Activated T-helper 1 cell treated with anti-CD3 and anti-CD28 coated beads, Interleukin-12 subunit alpha, Interleukin-12 subunit beta, Interleukin-2, Interleukin-4 antibody, amounts not matched to agents 30 ng/mL and 10 ng/mL and 1 ng/mL, durations not matched to agents 14 hours and 24 hours and 36 hours (primary cell): ENCODE data around the gene TMEM92. TPM values are rescaled to one million over a fixed set of nuclear protein-coding genes. Genes with fewer than 3 reads are reported as not detected.
A peak's percentile ranks its signal among the peaks of the same experiment; 100 is the strongest.
"Not testable (repeated sequence)": the region's sequence is repeated elsewhere in the genome, so short reads cannot be mapped to it uniquely, and the experiment has no call there.

Experiments
- DNase-seq: peaks from one replicate; pipeline ENCODE4 v3.0.0; 2021; ENCODE audit warnings: low spot score
- H3K27ac Mint-ChIP-seq: one replicate; pipeline ENCODE4 v1.8.0; 2021; ENCODE audit warnings: mild to moderate bottlenecking, mixed read lengths
- H3K27me3 Mint-ChIP-seq: one replicate; pipeline ENCODE4 v1.8.0; 2022; ENCODE audit warnings: mild to moderate bottlenecking, moderate library complexity, mixed read lengths; ENCODE audit not compliant: insufficient read depth
- H3K36me3 Mint-ChIP-seq: one replicate; pipeline ENCODE4 v1.8.0; 2021; ENCODE audit warnings: low read depth, mixed read lengths
- H3K4me1 Mint-ChIP-seq: one replicate; pipeline ENCODE4 v1.8.0; 2021; ENCODE audit warnings: low read depth, mixed read lengths
- H3K4me3 Mint-ChIP-seq: one replicate; pipeline ENCODE4 v1.8.0; 2021; ENCODE audit warnings: mild to moderate bottlenecking, moderate library complexity, mixed read lengths
- H3K9me3 Mint-ChIP-seq: one replicate; pipeline ENCODE4 v1.8.0; 2021; ENCODE audit warnings: mixed read lengths
- intact Hi-C: fragments of 100-400 bp; cut with micrococcal nuclease; formaldehyde crosslinking; loops from one replicate; pipeline ENCODE4 v1.15.1; 2024
- total RNA-seq: library from RNA; stranded (reverse); gene quantifications from 2 replicates; pipeline ENCODE4 v1.2.3, GENCODE V29; 2022

TMEM92 gene
- total RNA-seq, 1 donor from 2014 or later, result 0.21 TPM

GRCh38 chr17:50285941-50286340 is 11.7 kb downstream of the TMEM92 start:
- Mint-ChIP-seq H3K27me3 (peaks cover 4% of the 10 kb centered on the region), H3K4me3 (no peak overlapping the region), H3K9me3 (peaks cover 12% of the 10 kb centered on the region), H3K4me1 (peaks cover 52% of the 10 kb centered on the region), H3K36me3 (peaks cover 14% of the 10 kb centered on the region), H3K27ac (no peak overlapping the region)
- DNase-seq, result no peak
- intact Hi-C loops, result no loop called here

GRCh38 chr17:50287302-50287701 is 13.0 kb downstream of the TMEM92 start:
- Mint-ChIP-seq H3K9me3 (peaks cover 12% of the 10 kb centered on the region), H3K4me1 (peaks cover 49% of the 10 kb centered on the region)
- H3K27me3 Mint-ChIP-seq, H3K27ac Mint-ChIP-seq, DNase-seq, H3K4me3 Mint-ChIP-seq, intact Hi-C loops, H3K36me3 Mint-ChIP-seq: not testable (repeated sequence)

- H3K9me3 Mint-ChIP-seq, result peaks cover 6% of the 10 kb centered on the region
- DNase-seq, result no peak
- peaks cover 3% of the 10 kb centered on the region for H3K36me3 Mint-ChIP-seq
- peak overlapping the region; percentile 51 for H3K27ac Mint-ChIP-seq
- peaks cover 45% of the 10 kb centered on the region for H3K4me1 Mint-ChIP-seq
- peak overlapping the region; percentile 48 for H3K4me3 Mint-ChIP-seq
- intact Hi-C loops, result no loop called here
- H3K27me3 Mint-ChIP-seq, result peaks cover 4% of the 10 kb centered on the region
Observed at GRCh38 chr17:50288306-50288705, 14.0 kb downstream of the TMEM92 start.

GRCh38 chr17:50289278-50289677 is 15.0 kb downstream of the TMEM92 start:
- peak overlapping the region; percentile 48 for H3K4me3 Mint-ChIP-seq
- no peak for DNase-seq
- H3K27me3 Mint-ChIP-seq, result no peaks in the 10 kb centered on the region
- no peaks in the 10 kb centered on the region for H3K36me3 Mint-ChIP-seq
- intact Hi-C loops, result no loop called here
- peaks cover 36% of the 10 kb centered on the region for H3K4me1 Mint-ChIP-seq
- H3K27ac Mint-ChIP-seq, result peak overlapping the region; percentile 8
- H3K9me3 Mint-ChIP-seq, result no peaks in the 10 kb centered on the region

GRCh38 chr17:50289991-50290702 is 15.9 kb downstream of the TMEM92 start:
- H3K4me1 Mint-ChIP-seq, result peaks cover 32% of the 10 kb centered on the region

GRCh38 chr17:50290933-50291332 is 16.7 kb downstream of the TMEM92 start:
- Mint-ChIP-seq H3K27ac (peak overlapping the region; percentile 71), H3K36me3 (no peaks in the 10 kb centered on the region), H3K9me3 (no peaks in the 10 kb centered on the region), H3K4me3 (no peak overlapping the region), H3K4me1 (peaks cover 32% of the 10 kb centered on the region), H3K27me3 (no peaks in the 10 kb centered on the region)
- no peak for DNase-seq
- intact Hi-C loops, result loop anchor here (2.0 kb wide), 1 partner anchor 16 kb away; the partner anchor contains the start of gene TMEM92

More at GRCh38 chr17:50289991-50290702, 15.9 kb downstream of the TMEM92 start:
- intact Hi-C loops, result loop anchor here (2.0 kb wide), 1 partner anchor 15 kb away; the partner anchor contains the start of gene TMEM92
- Mint-ChIP-seq H3K27ac (peak overlapping the region; percentile 83), H3K9me3 (no peaks in the 10 kb centered on the region), H3K36me3 (no peaks in the 10 kb centered on the region), H3K4me3 (peak overlapping the region; percentile 48), H3K27me3 (no peaks in the 10 kb centered on the region)
- peak; percentile 15 for DNase-seq

GRCh38 chr17:50292465-50292864 is 18.2 kb downstream of the TMEM92 start:
- H3K9me3 Mint-ChIP-seq, result no peaks in the 10 kb centered on the region
- DNase-seq, result no peak
- H3K4me3 Mint-ChIP-seq, result no peak overlapping the region
- peaks cover 32% of the 10 kb centered on the region for H3K4me1 Mint-ChIP-seq
- no peaks in the 10 kb centered on the region for H3K36me3 Mint-ChIP-seq
- H3K27ac Mint-ChIP-seq, result no peak overlapping the region
- H3K27me3 Mint-ChIP-seq, result peaks cover 2% of the 10 kb centered on the region
- intact Hi-C loops, result no loop called here

GRCh38 chr17:50295021-50295420 is 20.8 kb downstream of the TMEM92 start:
- Mint-ChIP-seq H3K27me3 (peaks cover 3% of the 10 kb centered on the region), H3K4me1 (peaks cover 16% of the 10 kb centered on the region), H3K27ac (no peak overlapping the region), H3K36me3 (no peaks in the 10 kb centered on the region), H3K9me3 (no peaks in the 10 kb centered on the region), H3K4me3 (no peak overlapping the region)
- intact Hi-C loops, result no loop called here
- DNase-seq, result no peak

- Mint-ChIP-seq H3K27ac (no peak overlapping the region), H3K27me3 (peaks cover 3% of the 10 kb centered on the region), H3K36me3 (no peaks in the 10 kb centered on the region), H3K9me3 (no peaks in the 10 kb centered on the region), H3K4me3 (no peak overlapping the region), H3K4me1 (peaks cover 8% of the 10 kb centered on the region)
- intact Hi-C loops, result loop anchor here (1.0 to 2.0 kb wide), 6 partner anchors 27 to 271 kb away; no protein-coding TSS in a partner anchor
- peak; percentile 69 for DNase-seq
Observed at GRCh38 chr17:50297407-50297865, 23.2 kb downstream of the TMEM92 start.

- DNase-seq, result no peak
- Mint-ChIP-seq H3K36me3 (no peaks in the 10 kb centered on the region), H3K27me3 (peaks cover 3% of the 10 kb centered on the region), H3K9me3 (no peaks in the 10 kb centered on the region), H3K4me3 (no peak overlapping the region), H3K27ac (no peak overlapping the region), H3K4me1 (peaks cover 8% of the 10 kb centered on the region)
- intact Hi-C loops, result no loop called here
Observed at GRCh38 chr17:50298018-50298417, 23.8 kb downstream of the TMEM92 start.

GRCh38 chr17:50299776-50300175 is 25.5 kb downstream of the TMEM92 start:
- Mint-ChIP-seq H3K27me3 (peaks cover 3% of the 10 kb centered on the region), H3K27ac (no peak overlapping the region), H3K9me3 (no peaks in the 10 kb centered on the region), H3K4me1 (peaks cover 13% of the 10 kb centered on the region), H3K36me3 (no peaks in the 10 kb centered on the region), H3K4me3 (no peak overlapping the region)
- intact Hi-C loops, result no loop called here
- no peak for DNase-seq

- DNase-seq, H3K36me3 Mint-ChIP-seq, intact Hi-C loops, H3K4me3 Mint-ChIP-seq, H3K27ac Mint-ChIP-seq, H3K9me3 Mint-ChIP-seq, H3K27me3 Mint-ChIP-seq: not testable (repeated sequence)
- H3K4me1 Mint-ChIP-seq, result peaks cover 20% of the 10 kb centered on the region
Observed at GRCh38 chr17:50300824-50301223, 26.6 kb downstream of the TMEM92 start.

- H3K36me3 Mint-ChIP-seq, result no peaks in the 10 kb centered on the region
- no peak overlapping the region for H3K4me3 Mint-ChIP-seq
- DNase-seq, result no peak
- no peaks in the 10 kb centered on the region for H3K9me3 Mint-ChIP-seq
- intact Hi-C loops, result no loop called here
- H3K27me3 Mint-ChIP-seq, result peaks cover 4% of the 10 kb centered on the region
- peaks cover 27% of the 10 kb centered on the region for H3K4me1 Mint-ChIP-seq
- H3K27ac Mint-ChIP-seq, result peak overlapping the region; percentile 6
Observed at GRCh38 chr17:50301891-50302584, 27.8 kb downstream of the TMEM92 start.
